Measurements from ENCODE around the gene ARHGAP23. TPM values are rescaled to one million over a fixed set of nuclear protein-coding genes. Genes with fewer than 3 reads are reported as not detected.
"Not testable (repeated sequence)": the region's sequence is repeated elsewhere in the genome, so short reads cannot be mapped to it uniquely, and the experiment has no call there.

Gene ARHGAP23
- total RNA-seq, 2 experiments from 2014 or later = 0.73 to 0.81 TPM

GRCh38 chr17:38530856-38531255 lies 102.6 kb downstream of the ARHGAP23 start:
- CTCF ChIA-PET; DNase-seq; H3K27ac Mint-ChIP-seq; H3K4me1 Mint-ChIP-seq; POLR2A ChIA-PET; H3K36me3 Mint-ChIP-seq (ENCODE audit: low read depth); H3K9me3 Mint-ChIP-seq; H3K4me3 Mint-ChIP-seq; H3K27me3 Mint-ChIP-seq: not testable (repeated sequence)

GRCh38 chr17:38531761-38532160 lies 103.5 kb downstream of the ARHGAP23 start:
- H3K9me3 Mint-ChIP-seq; CTCF ChIA-PET; H3K36me3 Mint-ChIP-seq (ENCODE audit: low read depth); DNase-seq; POLR2A ChIA-PET; H3K27ac Mint-ChIP-seq; H3K4me1 Mint-ChIP-seq; H3K4me3 Mint-ChIP-seq: not testable (repeated sequence)
- H3K27me3 Mint-ChIP-seq = peaks cover 14% of the 10 kb centered on the region

- CTCF ChIA-PET = no interaction called here
- no peak overlapping the region for H3K27ac Mint-ChIP-seq
- no peaks in the 10 kb centered on the region for H3K36me3 Mint-ChIP-seq (ENCODE audit: low read depth)
- H3K4me3 Mint-ChIP-seq = no peak overlapping the region
- peaks cover 14% of the 10 kb centered on the region for H3K27me3 Mint-ChIP-seq
- DNase-seq = no peak
- no peaks in the 10 kb centered on the region for H3K4me1 Mint-ChIP-seq
- POLR2A ChIA-PET = no interaction called here
- no peaks in the 10 kb centered on the region for H3K9me3 Mint-ChIP-seq
Observed at GRCh38 chr17:38532451-38532850, 104.2 kb downstream of the ARHGAP23 start.

- Mint-ChIP-seq H3K27ac (no peak overlapping the region), H3K4me3 (no peak overlapping the region), H3K36me3 (ENCODE audit: low read depth) (no peaks in the 10 kb centered on the region), H3K9me3 (no peaks in the 10 kb centered on the region), H3K27me3 (peaks cover 9% of the 10 kb centered on the region), H3K4me1 (no peaks in the 10 kb centered on the region)
- no peak for DNase-seq
- ChIA-PET CTCF (no interaction called here), POLR2A (no interaction called here)
Observed at GRCh38 chr17:38533241-38533640, 105.0 kb downstream of the ARHGAP23 start.

- Mint-ChIP-seq H3K36me3 (ENCODE audit: low read depth) (no peaks in the 10 kb centered on the region), H3K27ac (no peak overlapping the region), H3K9me3 (no peaks in the 10 kb centered on the region), H3K4me1 (no peaks in the 10 kb centered on the region), H3K27me3 (peaks cover 6% of the 10 kb centered on the region), H3K4me3 (no peak overlapping the region)
- ChIA-PET POLR2A (no interaction called here), CTCF (interaction anchor here (1.1 kb wide), 1 partner anchor 25 kb away, joined by 4 read pairs; no protein-coding TSS in a partner anchor)
- no peak for DNase-seq
Observed at GRCh38 chr17:38533866-38534497, 105.7 kb downstream of the ARHGAP23 start.

- Mint-ChIP-seq H3K27me3 (peaks cover 6% of the 10 kb centered on the region), H3K36me3 (ENCODE audit: low read depth) (no peaks in the 10 kb centered on the region), H3K4me1 (no peaks in the 10 kb centered on the region), H3K27ac (no peak overlapping the region), H3K4me3 (no peak overlapping the region), H3K9me3 (no peaks in the 10 kb centered on the region)
- CTCF ChIA-PET = interaction anchor here (1.1 kb wide), 1 partner anchor 25 kb away, joined by 4 read pairs; no protein-coding TSS in a partner anchor
- DNase-seq = no peak
- POLR2A ChIA-PET = no interaction called here
Observed at GRCh38 chr17:38534498-38534885, 106.2 kb downstream of the ARHGAP23 start.

- Mint-ChIP-seq H3K4me1 (no peaks in the 10 kb centered on the region), H3K9me3 (no peaks in the 10 kb centered on the region), H3K27ac (no peak overlapping the region), H3K4me3 (no peak overlapping the region), H3K36me3 (ENCODE audit: low read depth) (no peaks in the 10 kb centered on the region), H3K27me3 (peaks cover 6% of the 10 kb centered on the region)
- ChIA-PET POLR2A (no interaction called here), CTCF (interaction anchor here (1.8 kb wide), 1 partner anchor 132 kb away, joined by 5 read pairs; no protein-coding TSS in a partner anchor)
- DNase-seq = no peak
Observed at GRCh38 chr17:38535886-38536285, 107.6 kb downstream of the ARHGAP23 start.

GRCh38 chr17:38536661-38537060 lies 108.4 kb downstream of the ARHGAP23 start:
- DNase-seq = no peak
- Mint-ChIP-seq H3K9me3 (no peaks in the 10 kb centered on the region), H3K4me3 (no peak overlapping the region), H3K4me1 (no peaks in the 10 kb centered on the region), H3K27me3 (peaks cover 6% of the 10 kb centered on the region), H3K36me3 (ENCODE audit: low read depth) (no peaks in the 10 kb centered on the region), H3K27ac (no peak overlapping the region)
- ChIA-PET POLR2A (interaction anchor here (1.4 kb wide), 1 partner anchor 46 kb away, joined by 3 read pairs; no protein-coding TSS in a partner anchor), CTCF (interaction anchor here (1.8 kb wide), 1 partner anchor 131 kb away, joined by 5 read pairs; no protein-coding TSS in a partner anchor)

GRCh38 chr17:38538906-38539305 lies 110.6 kb downstream of the ARHGAP23 start:
- H3K27ac Mint-ChIP-seq = no peak overlapping the region
- H3K9me3 Mint-ChIP-seq = no peaks in the 10 kb centered on the region
- no peak for DNase-seq
- CTCF ChIA-PET = interaction anchor here (1.9 kb wide), 1 partner anchor 20 kb away, joined by 6 read pairs; no protein-coding TSS in a partner anchor
- H3K4me3 Mint-ChIP-seq = no peak overlapping the region
- H3K27me3 Mint-ChIP-seq = peaks cover 7% of the 10 kb centered on the region
- POLR2A ChIA-PET = no interaction called here
- H3K4me1 Mint-ChIP-seq = no peaks in the 10 kb centered on the region
- no peaks in the 10 kb centered on the region for H3K36me3 Mint-ChIP-seq (ENCODE audit: low read depth)

- POLR2A ChIA-PET = no interaction called here
- no peaks in the 10 kb centered on the region for H3K4me1 Mint-ChIP-seq
- no peaks in the 10 kb centered on the region for H3K36me3 Mint-ChIP-seq (ENCODE audit: low read depth)
- H3K9me3 Mint-ChIP-seq = no peaks in the 10 kb centered on the region
- H3K4me3 Mint-ChIP-seq = no peak overlapping the region
- CTCF ChIA-PET = no interaction called here
- DNase-seq = no peak
- H3K27ac Mint-ChIP-seq = no peak overlapping the region
- peaks cover 6% of the 10 kb centered on the region for H3K27me3 Mint-ChIP-seq
Observed at GRCh38 chr17:38539386-38539785, 111.1 kb downstream of the ARHGAP23 start.

- ChIA-PET POLR2A (no interaction called here), CTCF (interaction anchor here (1.4 kb wide), 1 partner anchor 17 kb away, joined by 5 read pairs; no protein-coding TSS in a partner anchor)
- peaks cover 6% of the 10 kb centered on the region for H3K27me3 Mint-ChIP-seq
- no peaks in the 10 kb centered on the region for H3K9me3 Mint-ChIP-seq
- no peak overlapping the region for H3K27ac Mint-ChIP-seq
- no peak for DNase-seq
- H3K4me3 Mint-ChIP-seq = no peak overlapping the region
- no peaks in the 10 kb centered on the region for H3K36me3 Mint-ChIP-seq (ENCODE audit: low read depth)
- H3K4me1 Mint-ChIP-seq = no peaks in the 10 kb centered on the region
Observed at GRCh38 chr17:38540514-38541045, 112.3 kb downstream of the ARHGAP23 start.

- Mint-ChIP-seq H3K36me3 (ENCODE audit: low read depth) (no peaks in the 10 kb centered on the region), H3K4me1 (no peaks in the 10 kb centered on the region), H3K9me3 (no peaks in the 10 kb centered on the region), H3K27ac (no peak overlapping the region), H3K4me3 (no peak overlapping the region), H3K27me3 (peaks cover 2% of the 10 kb centered on the region)
- ChIA-PET POLR2A (no interaction called here), CTCF (interaction anchor here (1.1 kb wide), 1 partner anchor 17 kb away, joined by 3 read pairs; no protein-coding TSS in a partner anchor)
- no peak for DNase-seq
Observed at GRCh38 chr17:38541281-38541680, 113.0 kb downstream of the ARHGAP23 start.

- Mint-ChIP-seq H3K27me3 (peaks cover 5% of the 10 kb centered on the region), H3K36me3 (ENCODE audit: low read depth) (no peaks in the 10 kb centered on the region), H3K27ac (no peak overlapping the region), H3K4me1 (no peaks in the 10 kb centered on the region), H3K9me3 (no peaks in the 10 kb centered on the region), H3K4me3 (no peak overlapping the region)
- DNase-seq = no peak
- ChIA-PET CTCF (interaction anchor here (1.1 kb wide), 1 partner anchor 16 kb away, joined by 3 read pairs; no protein-coding TSS in a partner anchor), POLR2A (no interaction called here)
Observed at GRCh38 chr17:38542286-38542685, 114.0 kb downstream of the ARHGAP23 start.
